K562 (cell line): ENCODE results near the gene STAT4. TPM values are rescaled to one million over a fixed set of nuclear protein-coding genes. Genes with fewer than 3 reads are reported as not detected.
A peak's percentile ranks its signal among the peaks of the same experiment; 100 is the strongest.

Experiments
- ATAC-seq: fragments of 200-7000 bp; cut with Tn5 transposase; 3 replicates; pipeline ENCODE4 v1.9.1; 2020; ENCODE audit warnings: moderate library complexity
- BruUV-seq: library from RNA; stranded (reverse); fragments of 400-500 nt; replicated peaks from 2 replicates; lab custom pipeline; 2021; lab: Mats Ljungman, UMichigan
- CTCF ChIA-PET: fragments of 300-600 bp; formaldehyde crosslinking; extraction: SDS; loops from one replicate; lab custom pipeline; 2021; ENCODE audit warnings: low intra/inter-chr PET ratio; lab: Yijun Ruan, JAX
- POLR2A ChIA-PET: fragments of 300-600, 350-650 bp; sonication (Branson Sonifier 250); formaldehyde crosslinking; extraction: SDS; loops from one replicate; lab custom pipeline; 2021; ENCODE audit warnings: antibody characterized with exemption, inconsistent platforms; lab: Yijun Ruan, JAX
- DNase-seq, 4 experiments: peaks; one replicate each; pipeline versions ENCODE4 v3.0.0 to v3.0.0-alpha.2; 2011 to 2018; ENCODE audit warnings: low spot score in 3 of 4, mixed read lengths in 3 of 4; ENCODE audit errors: extremely low read depth in 1 of 4
- FAIRE-seq: peaks from 2 replicates; lab custom pipeline; 2011; peaks lifted over from hg19 to GRCh38; lab: Jason Lieb, UNC
- H2AFZ ChIP-seq: 2 replicates; pipeline ENCODE4 v1.6.0; 2011; ENCODE audit warnings: low read depth, low read length, control low read depth, inconsistent platforms
- H3K27ac ChIP-seq: fragments of 200-600 bp; 3 replicates; pipeline ENCODE4 v1.8.0; 2011; ENCODE audit warnings: low read depth, mild to moderate bottlenecking, control low read depth, inconsistent platforms, low read length, moderate library complexity, mixed read lengths; ENCODE audit errors: extremely low read depth
- H3K27me3 ChIP-seq, 2 experiments: fragments of 300-600 bp in 1 of 2; 2 replicates in 1 of 2; 3 replicates in 1 of 2; pipeline versions ENCODE4 v1.6.0 to v1.8.0; 2011; ENCODE audit warnings: inconsistent platforms in 2 of 2, low read length in 2 of 2, mild to moderate bottlenecking in 1 of 2, mixed read lengths in 1 of 2, moderate library complexity in 1 of 2; ENCODE audit not compliant: control insufficient read depth in 2 of 2, insufficient read depth in 2 of 2
- H3K36me3 ChIP-seq: fragments of 300-600 bp; 3 replicates; pipeline ENCODE4 v1.8.0; 2011; ENCODE audit warnings: mild to moderate bottlenecking, low read length, inconsistent platforms; ENCODE audit not compliant: control insufficient read depth, insufficient read depth
- H3K4me1 ChIP-seq, 2 experiments: fragments of 200-600 bp in 1 of 2; replicated peaks in 1 of 2; 2 replicates in 1 of 2; 3 replicates in 1 of 2; pipeline versions ENCODE4 v1.5.1 to v1.8.0; 2011; ENCODE audit warnings: inconsistent platforms in 2 of 2, low read length in 2 of 2, mild to moderate bottlenecking in 1 of 2, mixed read lengths in 1 of 2, moderate library complexity in 1 of 2; ENCODE audit not compliant: control insufficient read depth in 2 of 2, insufficient read depth in 2 of 2
- H3K4me2 ChIP-seq: 2 replicates; pipeline ENCODE4 v1.6.1; 2011; ENCODE audit warnings: low read length, control low read depth, inconsistent platforms, mixed read lengths; ENCODE audit not compliant: insufficient read depth
- H3K4me3 ChIP-seq: fragments of 200-600 bp; sonication (generic), shearing (Covaris generic); 2 replicates; pipeline ENCODE4 v1.5.1; 2016; ENCODE audit warnings: control low read depth, inconsistent platforms
- H3K79me2 ChIP-seq: fragments of 200-600 bp; 3 replicates; pipeline ENCODE4 v1.8.0; 2011; ENCODE audit warnings: low read length, inconsistent platforms; ENCODE audit not compliant: control insufficient read depth, insufficient read depth
- H3K9ac ChIP-seq, 2 experiments: 2 replicates each; pipeline versions ENCODE4 v1.6.0 to v1.6.1; 2011; ENCODE audit warnings: low read depth in 2 of 2, low read length in 2 of 2, control low read depth in 1 of 2, inconsistent platforms in 1 of 2, mild to moderate bottlenecking in 1 of 2, mixed read lengths in 1 of 2; ENCODE audit not compliant: insufficient read depth in 1 of 2
- H3K9me1 ChIP-seq: one replicate; pipeline ENCODE4 v1.6.0; 2011; ENCODE audit warnings: inconsistent platforms, mild to moderate bottlenecking, low read length, moderate library complexity; ENCODE audit not compliant: control insufficient read depth, insufficient read depth
- H3K9me3 ChIP-seq: replicated peaks from 2 replicates; pipeline ENCODE4 v1.5.1; 2011; ENCODE audit warnings: low read depth, low read length, inconsistent platforms; ENCODE audit not compliant: control insufficient read depth, insufficient read depth
- H4K20me1 ChIP-seq: replicated peaks from 2 replicates; pipeline ENCODE4 v1.6.1; 2011; ENCODE audit warnings: low read length, inconsistent platforms, mixed read lengths; ENCODE audit not compliant: control insufficient read depth, insufficient read depth
- ATF2 ChIP-seq: sonication (generic); formaldehyde crosslinking; IDR thresholded peaks from 2 replicates; pipeline ENCODE4 v1.8.1; 2022; ENCODE audit warnings: missing genetic modification reagents
- BRD4 ChIP-seq: fragments of 200-600 bp; sonication (generic); IDR thresholded peaks from 2 replicates; pipeline ENCODE4 v1.6.1; 2017; ENCODE audit warnings: inconsistent platforms
- CTCFL ChIP-seq: IDR thresholded peaks from 2 replicates; pipeline ENCODE4 v1.6.1; 2011; ENCODE audit warnings: borderline replicate concordance, low read depth, mild to moderate bottlenecking, moderate library complexity, low read length; ENCODE audit not compliant: insufficient read depth, poor library complexity, severe bottlenecking
- ETS2 ChIP-seq: IDR thresholded peaks from 2 replicates; pipeline ENCODE4 v1.6.1; 2016; ENCODE audit warnings: borderline replicate concordance, missing genetic modification characterization, mild to moderate bottlenecking, moderate library complexity, missing compliant biosample characterization; ENCODE audit not compliant: poor library complexity, severe bottlenecking
- MAZ ChIP-seq, 2 experiments: fragments of 450-650 bp in 1 of 2; sonication (generic) in 1 of 2; formaldehyde crosslinking; IDR thresholded peaks in 1 of 2; conservative IDR thresholded peaks in 1 of 2; 2 replicates each; pipeline versions ENCODE4 v1.4.0 to v1.5.0; 2020; ENCODE audit warnings: mild to moderate bottlenecking in 1 of 2, missing genetic modification reagents in 1 of 2
- POLR2AphosphoS2 ChIP-seq: IDR thresholded peaks from 2 replicates; pipeline ENCODE4 v1.6.1; 2012; ENCODE audit warnings: low read length, improper control_type of control experiment
- RB1 ChIP-seq: fragments of 450-650 bp; IDR thresholded peaks from 2 replicates; pipeline ENCODE4 v1.6.1; 2017; ENCODE audit warnings: low read depth, mild to moderate bottlenecking
- SMC3 ChIP-seq: conservative IDR thresholded peaks from 2 replicates; pipeline ENCODE4 v1.6.1; 2011; ENCODE audit warnings: low read depth, low read length, improper control_type of control experiment; ENCODE audit not compliant: insufficient read depth
- SRF ChIP-seq, 2 experiments: fragments of 250-450, 450-650 bp in 1 of 2; sonication (Bioruptor Pico) in 1 of 2; sonication (generic) in 1 of 2; formaldehyde crosslinking; IDR thresholded peaks; 2 replicates each; pipeline versions ENCODE4 v1.5.0 to v1.5.1; 2020 to 2022; ENCODE audit warnings: mild to moderate bottlenecking in 1 of 2, missing genetic modification reagents in 1 of 2
- ZNF699 ChIP-seq: fragments of 250-450 bp; sonication (Bioruptor Pico); IDR thresholded peaks from 2 replicates; pipeline ENCODE4 v1.8.0; 2021; ENCODE audit warnings: mild to moderate bottlenecking, moderate library complexity; ENCODE audit not compliant: insufficient replicate concordance
- ZNF780A ChIP-seq: fragments of 250-450 bp; sonication (Bioruptor Pico); IDR thresholded peaks from 2 replicates; pipeline ENCODE4 v1.5.0; 2021; ENCODE audit warnings: mild to moderate bottlenecking
- WGBS: fragments of 100-300 bp; shearing (Covaris generic); methylation state at CpG from one replicate; pipeline ENCODE4 v1.1.6; 2016; ENCODE audit warnings: low coverage, mixed read lengths; ENCODE audit not compliant: insufficient coverage; ENCODE audit errors: missing lambda C conversion rate; 5-methylcytosine and 5-hydroxymethylcytosine counted together
- in situ Hi-C: fragments of 300-500 bp; cut with MboI; formaldehyde crosslinking; loops from 4 replicates; pipeline ENCODE4 v1.15.0; 2018; ENCODE audit warnings: inconsistent platforms, mixed read lengths
- intact Hi-C: fragments of 100-400 bp; cut with micrococcal nuclease; formaldehyde crosslinking; loops from 2 replicates; pipeline ENCODE4 v1.14.2; 2022
- polyA plus RNA-seq, 8 experiments: library from polyadenylated mRNA; depleted of rRNA in 4 of 8; stranded (reverse) in 5 of 8; unstranded in 3 of 8; fragments of >200 nt; fragmentation: Nextera tagmentation in 2 of 8; fragmentation: Illumina TruSeq in 1 of 8; extraction: Ambion mirVana in 2 of 8; extraction: Trizol in 1 of 8; gene quantifications; 2 replicates each; pipeline versions ENCODE4 v1.2.1 to v1.2.3, GENCODE V29; 2011 to 2014; ENCODE audit warnings: inconsistent platforms in 1 of 8, missing spikeins in 1 of 8
- total RNA-seq, 7 experiments: library from RNA; depleted of rRNA in 6 of 7; stranded (reverse); fragments of >200 nt in 6 of 7; fragmentation: Illumina TruSeq in 2 of 7; extraction: Trizol in 2 of 7; gene quantifications; 2 replicates each; pipeline versions ENCODE4 v1.2.1 to v1.2.3, GENCODE V29; 2011 to 2021; ENCODE audit warnings: low replicate concordance in 1 of 7

Gene STAT4
- total and polyA plus RNA-seq, 9 of the 15 experiments (the other 6 are each of a cell fraction or from before 2014, with no cell fraction given): 0.01 to 0.06 (median 0.03) TPM; not detected in 6

- TF ChIP-seq ZNF699 (no peak), ATF2 (no peak), RB1 (no peak), ETS2 (no peak), SRF (CRISPR knock-in tag; IDR thresholded peaks at IDR 0.05) (no peak), POLR2AphosphoS2 (no peak), ZNF780A (no peak)
These were observed 153.8 kb downstream of the STAT4 start (continued) for GRCh38 chr2:190996947-190997346.

- Histone ChIP-seq H3K4me1 (no peaks in the 10 kb centered on the region), H3K4me2 (no peak overlapping the region), H3K9ac (no peak overlapping the region), H3K36me3 (peaks cover 88% of the 10 kb centered on the region), H3K27me3 (no peaks in the 10 kb centered on the region), H3K27ac (no peak overlapping the region), H3K79me2 (no peaks in the 10 kb centered on the region), H2AFZ (no peak overlapping the region), H4K20me1 (no peaks in the 10 kb centered on the region), H3K9me1 (no peaks in the 10 kb centered on the region), H3K4me3 (no peak overlapping the region), H3K9me3 (no peaks in the 10 kb centered on the region)
- in situ Hi-C loops: no loop called here
- FAIRE-seq: peak; percentile 60
- intact Hi-C loops: loop anchor here (1.0 kb wide), 1 partner anchor 34 kb away; no protein-coding TSS in a partner anchor
- BruUV-seq: no TSS peak
- ATAC-seq: peak; percentile 99
- CTCF ChIA-PET: interaction anchor here (0.7 kb wide), 1 partner anchor 192 kb away, joined by 3 read pairs; no protein-coding TSS in a partner anchor
- WGBS: 97% methylated on average over 4 of the region's 5 CpGs
- POLR2A ChIA-PET: no interaction called here
- peak; percentile 31 to 67 (median 54) for DNase-seq
- TF ChIP-seq CTCFL: peak; percentile 69
- 0 out of 2 replicates have a peak, but pooled peaks have one; percentile 32 for TF ChIP-seq SMC3
- TF ChIP-seq MAZ (CRISPR knock-in tag; conservative IDR thresholded peaks at IDR 0.05 in 1 of 2, IDR thresholded peaks at IDR 0.05 in 1 of 2): 0 out of 4 replicates have a peak, but pooled peaks of 1 of the 2 experiments have one; percentile 18
- TF ChIP-seq BRD4: no peak
These were observed 154.4 kb downstream of the STAT4 start for GRCh38 chr2:190996338-190996946.
